HepG2 (cell line): ENCODE data around the gene SLC7A6OS. TPM values are rescaled to one million over a fixed set of nuclear protein-coding genes. Genes with fewer than 3 reads are reported as not detected.
A peak's percentile ranks its signal among the peaks of the same experiment; 100 is the strongest.

Experiments
- ARNTL ChIP-seq: sonication (generic); formaldehyde crosslinking; IDR thresholded peaks from 2 replicates; pipeline ENCODE4 v1.4.0; 2020; ENCODE audit warnings: mild to moderate bottlenecking, missing genetic modification reagents
- CERS6 ChIP-seq: sonication (generic); formaldehyde crosslinking; IDR thresholded peaks from 2 replicates; pipeline ENCODE4 v1.5.0; 2020; ENCODE audit warnings: missing genetic modification reagents
- EEA1 ChIP-seq: sonication (generic); formaldehyde crosslinking; IDR thresholded peaks from 2 replicates; pipeline ENCODE4 v1.5.1; 2020; ENCODE audit warnings: mild to moderate bottlenecking, missing genetic modification reagents, borderline replicate concordance
- FOXA3 ChIP-seq: IDR thresholded peaks from 2 replicates; pipeline ENCODE4 v1.6.1; 2016; ENCODE audit warnings: missing genetic modification reagents, missing compliant biosample characterization
- HMG20A ChIP-seq: IDR thresholded peaks from 2 replicates; pipeline ENCODE4 v1.6.1; 2016; ENCODE audit warnings: borderline replicate concordance
- MEIS1 ChIP-seq: sonication (generic); formaldehyde crosslinking; IDR thresholded peaks from 2 replicates; pipeline ENCODE4 v1.9.0; 2021; ENCODE audit warnings: mild to moderate bottlenecking, missing genetic modification reagents, moderate library complexity, borderline replicate concordance
- MIER2 ChIP-seq: IDR thresholded peaks from 2 replicates; pipeline ENCODE4 v1.6.1; 2016; ENCODE audit warnings: missing biosample characterization, missing genetic modification reagents
- MTERF4 ChIP-seq: sonication (generic); formaldehyde crosslinking; IDR thresholded peaks from 2 replicates; pipeline ENCODE4 v1.8.0; 2023; ENCODE audit warnings: mild to moderate bottlenecking, missing genetic modification reagents
- NFKB2 ChIP-seq: sonication (generic); formaldehyde crosslinking; IDR thresholded peaks from 2 replicates; pipeline ENCODE4 v1.4.0; 2020; ENCODE audit warnings: missing genetic modification reagents, borderline replicate concordance
- PLSCR1 ChIP-seq: sonication (generic); formaldehyde crosslinking; IDR thresholded peaks from 2 replicates; pipeline ENCODE4 v1.5.0; 2020; ENCODE audit warnings: missing genetic modification reagents, mild to moderate bottlenecking, borderline replicate concordance
- ZMAT5 ChIP-seq: sonication (generic); formaldehyde crosslinking; IDR thresholded peaks from 2 replicates; pipeline ENCODE4 v1.5.0; 2020; ENCODE audit warnings: mild to moderate bottlenecking, low read depth, missing genetic modification reagents, borderline replicate concordance
- ZNF24 ChIP-seq: fragments of 450-650 bp; IDR thresholded peaks from 2 replicates; pipeline ENCODE4 v1.6.1; 2017; ENCODE audit warnings: antibody characterized with exemption, mild to moderate bottlenecking
- ZNF292 ChIP-seq: sonication (generic); formaldehyde crosslinking; IDR thresholded peaks from 2 replicates; pipeline ENCODE4 v1.8.1; 2022; ENCODE audit warnings: mild to moderate bottlenecking, low read depth, missing genetic modification reagents, borderline replicate concordance
- ZNF34 ChIP-seq: sonication (generic); formaldehyde crosslinking; IDR thresholded peaks from 2 replicates; pipeline ENCODE4 v1.4.0; 2020; ENCODE audit warnings: mild to moderate bottlenecking, missing genetic modification reagents, borderline replicate concordance
- polyA plus RNA-seq, 8 experiments: library from polyadenylated mRNA; depleted of rRNA in 3 of 8; stranded (reverse) in 7 of 8; unstranded in 1 of 8; fragments of >200 nt; fragmentation: Illumina TruSeq in 4 of 8; extraction: Trizol in 4 of 8; gene quantifications; 2 replicates each; pipeline versions ENCODE4 v1.2.1 to v1.2.3, GENCODE V29; 2011 to 2016; ENCODE audit warnings: low read depth in 4 of 8, missing spikeins in 1 of 8, mixed read lengths in 1 of 8; ENCODE audit not compliant: insufficient read depth in 1 of 8
- total RNA-seq, 5 experiments: library from RNA; depleted of rRNA; stranded (reverse); fragments of >200 nt; fragmentation: Illumina TruSeq; extraction: Trizol; gene quantifications; 2 replicates each; pipeline ENCODE4 v1.2.3, GENCODE V29; 2016; ENCODE audit warnings: low read depth in 1 of 5
- TF ChIP-seq, protein P1 (sequence below): sonication (generic); formaldehyde crosslinking; IDR thresholded peaks from 2 replicates; pipeline ENCODE4 v1.4.0; 2020; ENCODE audit warnings: missing genetic modification reagents
- TF ChIP-seq, protein P2 (sequence below): sonication (generic); formaldehyde crosslinking; IDR thresholded peaks from 2 replicates; pipeline ENCODE4 v1.4.0; 2020; ENCODE audit warnings: mild to moderate bottlenecking, missing genetic modification reagents
- TF ChIP-seq, protein P3 (sequence below), 2 experiments: fragments of 450-650 bp in 1 of 2; sonication (generic) in 1 of 2; formaldehyde crosslinking; IDR thresholded peaks; 2 replicates each; pipeline versions ENCODE4 v1.5.0 to v1.8.0; 2020 to 2022; ENCODE audit warnings: mild to moderate bottlenecking in 1 of 2, missing genetic modification reagents in 1 of 2
- TF ChIP-seq, protein P4 (sequence below): sonication (generic); formaldehyde crosslinking; IDR thresholded peaks from 2 replicates; pipeline ENCODE4 v1.4.0; 2020; ENCODE audit warnings: mild to moderate bottlenecking, missing genetic modification reagents

Gene SLC7A6OS
- total and polyA plus RNA-seq, 2 of the 13 experiments (the other 11 are each of a cell fraction or from before 2014, with no cell fraction given) = 11.2 to 21.5 TPM

DNA sequence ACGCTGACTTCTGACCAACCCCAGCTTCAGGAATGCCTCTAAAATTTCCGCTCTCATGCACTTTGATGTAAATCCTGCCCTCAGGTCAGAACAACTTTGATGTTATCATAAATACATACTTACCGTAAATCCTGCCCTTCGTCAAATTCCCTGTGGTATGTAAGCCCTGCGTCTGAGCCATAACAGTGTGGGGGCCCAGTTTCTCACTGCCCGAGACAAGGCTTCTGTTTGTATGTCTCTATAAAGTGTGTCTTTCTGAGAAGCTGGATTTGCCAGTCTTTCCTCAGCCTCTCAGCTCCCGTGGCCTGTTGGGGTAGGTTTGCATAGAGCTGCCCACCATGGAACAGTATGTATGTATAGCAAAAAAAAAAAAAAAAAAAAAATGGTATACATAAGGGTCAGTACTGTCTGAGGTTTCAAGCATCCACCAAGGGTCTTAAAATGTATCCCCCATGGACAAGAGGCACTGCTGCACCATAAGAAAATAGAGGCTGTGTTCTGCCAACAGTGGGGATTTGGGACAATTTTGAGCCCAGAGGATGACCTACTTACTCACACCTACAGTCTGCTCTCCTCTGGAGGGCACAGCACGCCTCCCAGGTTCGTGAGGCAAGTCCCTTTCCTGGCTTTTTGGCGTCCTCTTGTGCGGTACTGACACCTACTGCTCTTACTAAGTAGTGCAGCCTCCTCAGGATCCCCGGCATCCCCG lies 17.6 kb upstream of the SLC7A6OS start (continued):
- TF ChIP-seq, protein P1, sequence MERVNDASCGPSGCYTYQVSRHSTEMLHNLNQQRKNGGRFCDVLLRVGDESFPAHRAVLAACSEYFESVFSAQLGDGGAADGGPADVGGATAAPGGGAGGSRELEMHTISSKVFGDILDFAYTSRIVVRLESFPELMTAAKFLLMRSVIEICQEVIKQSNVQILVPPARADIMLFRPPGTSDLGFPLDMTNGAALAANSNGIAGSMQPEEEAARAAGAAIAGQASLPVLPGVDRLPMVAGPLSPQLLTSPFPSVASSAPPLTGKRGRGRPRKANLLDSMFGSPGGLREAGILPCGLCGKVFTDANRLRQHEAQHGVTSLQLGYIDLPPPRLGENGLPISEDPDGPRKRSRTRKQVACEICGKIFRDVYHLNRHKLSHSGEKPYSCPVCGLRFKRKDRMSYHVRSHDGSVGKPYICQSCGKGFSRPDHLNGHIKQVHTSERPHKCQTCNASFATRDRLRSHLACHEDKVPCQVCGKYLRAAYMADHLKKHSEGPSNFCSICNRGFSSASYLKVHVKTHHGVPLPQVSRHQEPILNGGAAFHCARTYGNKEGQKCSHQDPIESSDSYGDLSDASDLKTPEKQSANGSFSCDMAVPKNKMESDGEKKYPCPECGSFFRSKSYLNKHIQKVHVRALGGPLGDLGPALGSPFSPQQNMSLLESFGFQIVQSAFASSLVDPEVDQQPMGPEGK = peak; percentile 75
- 0 out of 2 replicates have a peak, but pooled peaks have one; percentile 57 for TF ChIP-seq MEIS1 (CRISPR knock-in tag)
- 0 out of 2 replicates have a peak, but pooled peaks have one; percentile 77 for TF ChIP-seq ZNF34 (CRISPR knock-in tag)
- TF ChIP-seq MIER2 (CRISPR knock-in tag) = no peak
- TF ChIP-seq ARNTL (CRISPR knock-in tag) = peak; percentile 57; the same call in 1 of the 2 replicates
- TF ChIP-seq, protein P2, sequence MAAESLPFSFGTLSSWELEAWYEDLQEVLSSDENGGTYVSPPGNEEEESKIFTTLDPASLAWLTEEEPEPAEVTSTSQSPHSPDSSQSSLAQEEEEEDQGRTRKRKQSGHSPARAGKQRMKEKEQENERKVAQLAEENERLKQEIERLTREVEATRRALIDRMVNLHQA (CRISPR knock-in tag) = no peak
- TF ChIP-seq MTERF4 (CRISPR knock-in tag) = peak; percentile 57; the same call in 1 of the 2 replicates
- peak; percentile 66; the same call in 1 of the 2 replicates for TF ChIP-seq HMG20A
- TF ChIP-seq, protein P3, sequence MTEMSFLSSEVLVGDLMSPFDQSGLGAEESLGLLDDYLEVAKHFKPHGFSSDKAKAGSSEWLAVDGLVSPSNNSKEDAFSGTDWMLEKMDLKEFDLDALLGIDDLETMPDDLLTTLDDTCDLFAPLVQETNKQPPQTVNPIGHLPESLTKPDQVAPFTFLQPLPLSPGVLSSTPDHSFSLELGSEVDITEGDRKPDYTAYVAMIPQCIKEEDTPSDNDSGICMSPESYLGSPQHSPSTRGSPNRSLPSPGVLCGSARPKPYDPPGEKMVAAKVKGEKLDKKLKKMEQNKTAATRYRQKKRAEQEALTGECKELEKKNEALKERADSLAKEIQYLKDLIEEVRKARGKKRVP (CRISPR knock-in tag; IDR thresholded peaks at IDR 0.05) = no peak
- TF ChIP-seq FOXA3 = peak; percentile 64
- no peak for TF ChIP-seq EEA1 (CRISPR knock-in tag)
- TF ChIP-seq ZNF24 = no peak
- no peak for TF ChIP-seq CERS6 (CRISPR knock-in tag)
- TF ChIP-seq PLSCR1 (CRISPR knock-in tag) = no peak
- no peak for TF ChIP-seq NFKB2 (CRISPR knock-in tag)
- TF ChIP-seq ZNF292 = no peak
- TF ChIP-seq, protein P4, sequence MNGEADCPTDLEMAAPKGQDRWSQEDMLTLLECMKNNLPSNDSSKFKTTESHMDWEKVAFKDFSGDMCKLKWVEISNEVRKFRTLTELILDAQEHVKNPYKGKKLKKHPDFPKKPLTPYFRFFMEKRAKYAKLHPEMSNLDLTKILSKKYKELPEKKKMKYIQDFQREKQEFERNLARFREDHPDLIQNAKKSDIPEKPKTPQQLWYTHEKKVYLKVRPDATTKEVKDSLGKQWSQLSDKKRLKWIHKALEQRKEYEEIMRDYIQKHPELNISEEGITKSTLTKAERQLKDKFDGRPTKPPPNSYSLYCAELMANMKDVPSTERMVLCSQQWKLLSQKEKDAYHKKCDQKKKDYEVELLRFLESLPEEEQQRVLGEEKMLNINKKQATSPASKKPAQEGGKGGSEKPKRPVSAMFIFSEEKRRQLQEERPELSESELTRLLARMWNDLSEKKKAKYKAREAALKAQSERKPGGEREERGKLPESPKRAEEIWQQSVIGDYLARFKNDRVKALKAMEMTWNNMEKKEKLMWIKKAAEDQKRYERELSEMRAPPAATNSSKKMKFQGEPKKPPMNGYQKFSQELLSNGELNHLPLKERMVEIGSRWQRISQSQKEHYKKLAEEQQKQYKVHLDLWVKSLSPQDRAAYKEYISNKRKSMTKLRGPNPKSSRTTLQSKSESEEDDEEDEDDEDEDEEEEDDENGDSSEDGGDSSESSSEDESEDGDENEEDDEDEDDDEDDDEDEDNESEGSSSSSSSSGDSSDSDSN (CRISPR knock-in tag) = peak; percentile 32; the same call in 1 of the 2 replicates
- no peak for TF ChIP-seq ZMAT5 (CRISPR knock-in tag)
